H1 (cell line): ENCODE measurements around the gene CLRN1. TPM values are rescaled to one million over a fixed set of nuclear protein-coding genes. Genes with fewer than 3 reads are reported as not detected.

Experiments used
- CTCF ChIA-PET: fragments of 300-600 bp; sonication (Branson Sonifier 250); formaldehyde crosslinking; loops from one replicate; lab custom pipeline; 2021; ENCODE audit not compliant: partially characterized antibody; lab: Charles Lee
- POLR2A ChIA-PET: fragments of 300-600 bp; sonication (Branson Sonifier 250); formaldehyde crosslinking; loops from one replicate; lab custom pipeline; 2021; ENCODE audit warnings: inconsistent platforms; ENCODE audit not compliant: partially characterized antibody; lab: Charles Lee
- DNase-seq, 2 experiments: peaks; one replicate each; pipeline versions ENCODE4 v3.0.0 to v3.0.0-alpha.2; 2010 to 2022; ENCODE audit warnings: low spot score in 2 of 2, low read depth in 1 of 2, mixed read lengths in 1 of 2
- FAIRE-seq: peaks from 2 replicates; lab custom pipeline; 2011; peaks lifted over from hg19 to GRCh38; lab: Jason Lieb, UNC
- H2AFZ ChIP-seq: 2 replicates; pipeline ENCODE4 v1.8.1; 2012; ENCODE audit warnings: low read length, inconsistent platforms
- H2AK5ac ChIP-seq: 2 replicates; pipeline ENCODE4 v1.6.1; 2013; ENCODE audit warnings: low read depth, low read length
- H2BK120ac ChIP-seq: replicated peaks from 2 replicates; pipeline ENCODE3; 2013; ENCODE audit warnings: low read depth, low read length, inconsistent platforms
- H2BK12ac ChIP-seq: 2 replicates; pipeline ENCODE4 v1.6.1; 2013; ENCODE audit warnings: low read depth, low read length
- H2BK15ac ChIP-seq: 2 replicates; pipeline ENCODE4 v1.6.1; 2013; ENCODE audit warnings: low read length
- H2BK20ac ChIP-seq: 2 replicates; pipeline ENCODE4 v1.6.1; 2013; ENCODE audit warnings: low read length
- H2BK5ac ChIP-seq: 2 replicates; pipeline ENCODE4 v1.6.1; 2013; ENCODE audit warnings: low read depth, low read length
- H3K14ac ChIP-seq: 2 replicates; pipeline ENCODE4 v1.6.1; 2013; ENCODE audit warnings: inconsistent platforms; ENCODE audit not compliant: insufficient read length
- H3K18ac ChIP-seq: 2 replicates; pipeline ENCODE4 v1.6.1; 2013; ENCODE audit warnings: low read length; ENCODE audit errors: extremely low read depth
- H3K23ac ChIP-seq: 2 replicates; pipeline ENCODE4 v1.6.1; 2013; ENCODE audit warnings: inconsistent platforms; ENCODE audit not compliant: insufficient read length
- H3K23me2 ChIP-seq: 2 replicates; pipeline ENCODE4 v1.6.1; 2013; ENCODE audit warnings: low read depth, low read length
- H3K27ac ChIP-seq: 2 replicates; pipeline ENCODE4 v1.6.1; 2011; ENCODE audit warnings: low read depth, low read length, inconsistent platforms
- H3K27me3 ChIP-seq, 4 experiments: replicated peaks in 1 of 4; 1 replicate in 1 of 4; 2 replicates in 3 of 4; pipeline versions ENCODE4 v1.6.1 to v1.8.1; 2011 to 2013; ENCODE audit warnings: low read length in 3 of 4, mild to moderate bottlenecking in 3 of 4, inconsistent platforms in 2 of 4, mixed read lengths in 2 of 4, moderate library complexity in 1 of 4; ENCODE audit not compliant: control insufficient read depth in 3 of 4, insufficient read depth in 3 of 4; ENCODE audit errors: extremely low read depth in 1 of 4
- H3K36me3 ChIP-seq, 4 experiments: 2 replicates each; pipeline versions ENCODE4 v1.6.1 to v1.8.1; 2011 to 2013; ENCODE audit warnings: mild to moderate bottlenecking in 4 of 4, low read length in 3 of 4, moderate library complexity in 2 of 4, control low read depth in 1 of 4, inconsistent platforms in 1 of 4; ENCODE audit not compliant: insufficient read depth in 4 of 4, control insufficient read depth in 2 of 4
- H3K4ac ChIP-seq: replicated peaks from 2 replicates; pipeline ENCODE3; 2013; ENCODE audit warnings: low read length, low read depth, mixed read lengths, inconsistent platforms; ENCODE audit not compliant: insufficient read length
- H3K4me1 ChIP-seq, 4 experiments: replicated peaks in 1 of 4; 1 replicate in 1 of 4; 2 replicates in 3 of 4; pipeline versions ENCODE4 v1.6.1 to v1.8.1; 2011 to 2013; ENCODE audit warnings: low read length in 3 of 4, inconsistent platforms in 2 of 4, mixed read lengths in 1 of 4; ENCODE audit not compliant: insufficient read depth in 4 of 4, control insufficient read depth in 3 of 4
- H3K4me2 ChIP-seq, 2 experiments: 2 replicates each; pipeline versions ENCODE4 v1.6.1 to v1.8.1; 2011 to 2013; ENCODE audit warnings: low read depth in 2 of 2, low read length in 2 of 2, control low read depth in 1 of 2, inconsistent platforms in 1 of 2, mild to moderate bottlenecking in 1 of 2; ENCODE audit not compliant: insufficient read depth in 1 of 2
- H3K4me3 ChIP-seq, 4 experiments: fragments of 200-600, 300-600 bp in 1 of 4; sonication (generic), shearing (Covaris generic), sonication (Bioruptor Twin) in 1 of 4; 2 replicates each; pipeline versions ENCODE4 v1.5.1 to v1.8.1; 2011 to 2016; ENCODE audit warnings: low read length in 4 of 4, low read depth in 3 of 4, control low read depth in 2 of 4, inconsistent platforms in 2 of 4, mild to moderate bottlenecking in 2 of 4, mixed read lengths in 1 of 4, moderate library complexity in 1 of 4; ENCODE audit not compliant: insufficient read depth in 2 of 4; ENCODE audit errors: extremely low read depth in 1 of 4
- H3K56ac ChIP-seq: replicated peaks from 2 replicates; pipeline ENCODE3; 2013; ENCODE audit warnings: low read depth, mild to moderate bottlenecking, mixed read lengths, low read length, inconsistent platforms; ENCODE audit not compliant: insufficient read length
- H3K79me1 ChIP-seq: 2 replicates; pipeline ENCODE4 v1.6.1; 2013; ENCODE audit warnings: low read depth, low read length, control low read depth
- H3K79me2 ChIP-seq, 2 experiments: 2 replicates each; pipeline versions ENCODE4 v1.6.1 to v1.8.1; 2012 to 2013; ENCODE audit warnings: low read length in 2 of 2, mild to moderate bottlenecking in 2 of 2, inconsistent platforms in 1 of 2; ENCODE audit not compliant: insufficient read depth in 2 of 2, control insufficient read depth in 1 of 2
- H3K9ac ChIP-seq, 4 experiments: replicated peaks in 1 of 4; 1 replicate in 1 of 4; 2 replicates in 3 of 4; pipeline versions ENCODE4 v1.6.1 to v1.8.1; 2011 to 2013; ENCODE audit warnings: low read depth in 3 of 4, low read length in 3 of 4, control low read depth in 2 of 4, mild to moderate bottlenecking in 2 of 4, moderate library complexity in 2 of 4, inconsistent platforms in 1 of 4; ENCODE audit errors: extremely low read depth in 1 of 4
- H3K9me3 ChIP-seq, 2 experiments: 2 replicates each; pipeline versions ENCODE4 v1.6.1 to v1.8.1; 2012 to 2013; ENCODE audit warnings: mild to moderate bottlenecking in 2 of 2, moderate library complexity in 2 of 2, control low read depth in 1 of 2, inconsistent platforms in 1 of 2, low read depth in 1 of 2, low read length in 1 of 2, mixed read lengths in 1 of 2; ENCODE audit not compliant: insufficient read depth in 2 of 2
- H4K20me1 ChIP-seq, 2 experiments: replicated peaks in 1 of 2; 2 replicates each; pipeline versions ENCODE3 to v1.8.1; 2011 to 2013; ENCODE audit warnings: inconsistent platforms in 2 of 2, low read length in 2 of 2, mild to moderate bottlenecking in 1 of 2; ENCODE audit not compliant: insufficient read depth in 2 of 2, control insufficient read depth in 1 of 2
- H4K5ac ChIP-seq: 2 replicates; pipeline ENCODE4 v1.6.1; 2013; ENCODE audit warnings: low read length, low read depth, mixed read lengths, inconsistent platforms; ENCODE audit not compliant: insufficient read length
- H4K8ac ChIP-seq: 2 replicates; pipeline ENCODE4 v1.8.0; 2013; ENCODE audit warnings: mild to moderate bottlenecking, moderate library complexity, low read length, inconsistent platforms; ENCODE audit not compliant: insufficient read depth; ENCODE audit errors: extremely low read depth
- H4K91ac ChIP-seq: replicated peaks from 2 replicates; pipeline ENCODE3; 2013; ENCODE audit warnings: low read length, mixed read lengths, inconsistent platforms; ENCODE audit not compliant: insufficient read length
- POLR2AphosphoS5 ChIP-seq: IDR thresholded peaks from 2 replicates; pipeline ENCODE4 v1.6.1; 2011; ENCODE audit warnings: low read depth, low read length
- WGBS, 2 experiments: shearing (Covaris generic) in 1 of 2; methylation state at CpG; one replicate each; pipeline versions ENCODE4 v1.1.6 to v1.1.7; 2013 to 2015; ENCODE audit warnings: low lambda C conversion rate in 2 of 2, mixed read lengths in 2 of 2, inconsistent platforms in 1 of 2, low coverage in 1 of 2, missing lambda C conversion rate in 1 of 2; ENCODE audit not compliant: insufficient replicate concordance in 2 of 2, insufficient coverage in 1 of 2, insufficient read length in 1 of 2; ENCODE audit errors: extremely low coverage in 1 of 2, missing lambda C conversion rate in 1 of 2; 5-methylcytosine and 5-hydroxymethylcytosine counted together
- polyA plus RNA-seq, 7 experiments: library from polyadenylated mRNA; depleted of rRNA in 3 of 7; stranded (reverse) in 5 of 7; unstranded in 2 of 7; fragments of >200 nt in 5 of 7; fragments of 200-250 nt in 2 of 7; gene quantifications; 1 replicate in 5 of 7; 2 replicates in 1 of 7; 4 replicates in 1 of 7; pipeline versions ENCODE4 v1.2.1 to v1.2.3, GENCODE V29; 2011 to 2013; ENCODE audit warnings: missing spikeins in 2 of 7, mixed read lengths in 2 of 7
- total RNA-seq: library from RNA; stranded (reverse); fragmentation: NEBNext Ultra II Directional; extraction: Animal tissue kit (Norgen Biotek cat#: 25700); gene quantifications from 2 replicates; pipeline ENCODE4 v1.2.1, GENCODE V29; 2021

The CLRN1 gene
- total and polyA plus RNA-seq, 2 of the 8 experiments (the other 6 are each of a cell fraction or from before 2014, with no cell fraction given) = 0.20 to 0.35 TPM

- H4K91ac ChIP-seq = no peak overlapping the region
- H2BK15ac ChIP-seq = no peak overlapping the region
- H3K23ac ChIP-seq = no peak overlapping the region
- H3K27me3 ChIP-seq = no peaks in the 10 kb centered on the region
- H3K9ac ChIP-seq = no peak overlapping the region
- TF ChIP-seq POLR2AphosphoS5 = no peak
- no peaks in the 10 kb centered on the region for H3K79me2 ChIP-seq
- H3K79me1 ChIP-seq = no peaks in the 10 kb centered on the region
- no peak overlapping the region for H3K14ac ChIP-seq
- no peak overlapping the region for H3K27ac ChIP-seq
- DNase-seq (no peak), FAIRE-seq (no peak)
- no peak overlapping the region for H4K5ac ChIP-seq
- H4K8ac ChIP-seq = no peak overlapping the region
- ChIA-PET CTCF (interaction anchor here (0.8 to 1.4 kb wide), 7 partner anchors 8 to 131 kb away, joined by 3 to 5 read pairs (median 4); no protein-coding TSS in a partner anchor), POLR2A (no interaction called here)
- no peak overlapping the region for H3K4me2 ChIP-seq
- H3K23me2 ChIP-seq = no peaks in the 10 kb centered on the region
- no peak overlapping the region for H2BK5ac ChIP-seq
- 90% methylated on average over 3 of the region's 3 CpGs; no CpG with 5 or more reads in 1 of the 2 experiments for WGBS, 2 experiments
- no peak overlapping the region for H2BK120ac ChIP-seq
- H3K9me3 ChIP-seq = no peaks in the 10 kb centered on the region
- H4K20me1 ChIP-seq = no peaks in the 10 kb centered on the region
- H3K56ac ChIP-seq = no peak overlapping the region
- no peak overlapping the region for H3K18ac ChIP-seq
- H3K4ac ChIP-seq = no peak overlapping the region
- no peak overlapping the region for H2AK5ac ChIP-seq
- no peaks in the 10 kb centered on the region for H3K36me3 ChIP-seq
- H2BK20ac ChIP-seq = no peak overlapping the region
- H2AFZ ChIP-seq = no peak overlapping the region
- H3K4me3 ChIP-seq = no peak overlapping the region
- no peak overlapping the region for H2BK12ac ChIP-seq
- H3K4me1 ChIP-seq = peaks cover 0 to 2% (median 0%) of the 10 kb centered on the region in 4 experiments; a peak in 1 of 7 replicates
These were observed 43.4 kb upstream of the CLRN1 start for GRCh38 chr3:151015767-151016477.
